Osteocyte (in vitro differentiated cells): ENCODE measurements around the gene TENT5C. TPM values are rescaled to one million over a fixed set of nuclear protein-coding genes. Genes with fewer than 3 reads are reported as not detected.
"Not testable (repeated sequence)": the region's sequence is repeated elsewhere in the genome, so short reads cannot be mapped to it uniquely, and the experiment has no call there.

Experiments used
- DNase-seq: peaks from one replicate; pipeline ENCODE4 v3.0.0; 2021; ENCODE audit warnings: mixed read lengths; ENCODE audit not compliant: unreplicated experiment; ENCODE audit errors: extremely low spot score
- H3K27ac Mint-ChIP-seq: one replicate; pipeline ENCODE4 v1.8.0; 2021; ENCODE audit warnings: mild to moderate bottlenecking, mixed read lengths; ENCODE audit not compliant: unreplicated experiment
- H3K27me3 Mint-ChIP-seq: one replicate; pipeline ENCODE4 v1.8.0; 2021; ENCODE audit warnings: mixed read lengths; ENCODE audit not compliant: unreplicated experiment
- H3K36me3 Mint-ChIP-seq: one replicate; pipeline ENCODE4 v1.8.0; 2021; ENCODE audit warnings: mixed read lengths; ENCODE audit not compliant: unreplicated experiment
- H3K4me1 Mint-ChIP-seq: one replicate; pipeline ENCODE4 v1.8.0; 2021; ENCODE audit warnings: mixed read lengths; ENCODE audit not compliant: unreplicated experiment
- H3K4me3 Mint-ChIP-seq: one replicate; pipeline ENCODE4 v1.8.0; 2021; ENCODE audit warnings: mild to moderate bottlenecking, moderate library complexity, mixed read lengths; ENCODE audit not compliant: unreplicated experiment
- H3K9me3 Mint-ChIP-seq: one replicate; pipeline ENCODE4 v1.8.0; 2021; ENCODE audit warnings: mixed read lengths; ENCODE audit not compliant: unreplicated experiment
- long read RNA-seq: library from polyadenylated mRNA; unstranded; transcript quantifications from one replicate; pipeline ENCODE4 v2.0.0, GENCODE V29; 2021
- total RNA-seq: library from RNA; stranded (reverse); gene quantifications from 2 replicates; pipeline ENCODE4 v1.2.1, GENCODE V29; 2021
- TF ChIP-seq, protein P1 (sequence below): fragments of 200-600 bp; sonication (generic); IDR thresholded peaks from 2 replicates; pipeline ENCODE4 v1.5.0; 2021; ENCODE audit warnings: antibody characterized with exemption, mild to moderate bottlenecking, moderate library complexity

Gene TENT5C
- 0.05 and 0.08 TPM in 2 replicates for total RNA-seq
- long read RNA-seq, partial matches to known transcripts: 0 of 1 reads
- long read RNA-seq, other reads (novel, unspliced or antisense): 1 of 1 reads

GRCh38 chr1:117605774-117606648 lies at the start of gene TENT5C:
TENT5C (plus strand) TSS chr1:117606048; CDS start chr1:117622869, 16,821 bp downstream.
- TF ChIP-seq, protein P1, sequence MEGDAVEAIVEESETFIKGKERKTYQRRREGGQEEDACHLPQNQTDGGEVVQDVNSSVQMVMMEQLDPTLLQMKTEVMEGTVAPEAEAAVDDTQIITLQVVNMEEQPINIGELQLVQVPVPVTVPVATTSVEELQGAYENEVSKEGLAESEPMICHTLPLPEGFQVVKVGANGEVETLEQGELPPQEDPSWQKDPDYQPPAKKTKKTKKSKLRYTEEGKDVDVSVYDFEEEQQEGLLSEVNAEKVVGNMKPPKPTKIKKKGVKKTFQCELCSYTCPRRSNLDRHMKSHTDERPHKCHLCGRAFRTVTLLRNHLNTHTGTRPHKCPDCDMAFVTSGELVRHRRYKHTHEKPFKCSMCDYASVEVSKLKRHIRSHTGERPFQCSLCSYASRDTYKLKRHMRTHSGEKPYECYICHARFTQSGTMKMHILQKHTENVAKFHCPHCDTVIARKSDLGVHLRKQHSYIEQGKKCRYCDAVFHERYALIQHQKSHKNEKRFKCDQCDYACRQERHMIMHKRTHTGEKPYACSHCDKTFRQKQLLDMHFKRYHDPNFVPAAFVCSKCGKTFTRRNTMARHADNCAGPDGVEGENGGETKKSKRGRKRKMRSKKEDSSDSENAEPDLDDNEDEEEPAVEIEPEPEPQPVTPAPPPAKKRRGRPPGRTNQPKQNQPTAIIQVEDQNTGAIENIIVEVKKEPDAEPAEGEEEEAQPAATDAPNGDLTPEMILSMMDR: no peak
- peak; percentile 98 for DNase-seq

DNA sequence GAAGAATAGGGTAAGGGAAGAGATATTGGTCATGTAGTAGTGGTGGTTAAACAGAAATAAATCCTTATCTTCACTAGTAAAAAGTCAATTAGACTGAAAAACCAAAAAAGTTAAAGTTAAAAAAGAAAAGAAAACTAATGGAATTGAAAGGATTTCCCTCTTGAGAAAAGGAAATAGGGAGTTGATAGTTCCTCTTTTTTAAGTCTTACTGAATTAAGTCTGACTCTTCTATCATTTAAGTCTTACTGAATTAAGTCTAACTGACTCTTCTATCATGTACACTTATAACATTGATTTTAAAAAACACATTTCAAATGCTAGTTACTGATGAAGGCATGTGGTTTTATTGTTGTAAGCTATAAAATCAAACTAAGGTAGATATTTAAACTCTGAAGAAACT lies 49.5 kb upstream of the TENT5C start:
- DNase-seq: no peak
- Mint-ChIP-seq H3K27me3 (peaks cover 31% of the 10 kb centered on the region), H3K36me3 (no peaks in the 10 kb centered on the region), H3K4me3 (no peak overlapping the region), H3K9me3 (peaks cover 5% of the 10 kb centered on the region), H3K4me1 (no peaks in the 10 kb centered on the region), H3K27ac (no peak overlapping the region)
- TF ChIP-seq, protein P1: no peak

More at GRCh38 chr1:117605774-117606648, at the start of gene TENT5C:
- Mint-ChIP-seq H3K27ac (peak within 1 kb of the TSS; percentile 67), H3K36me3 (no peaks in the 10 kb centered on the region), H3K9me3 (no peaks in the 10 kb centered on the region), H3K4me1 (peaks cover 11% of the 10 kb centered on the region), H3K27me3 (peaks cover 70% of the 10 kb centered on the region), H3K4me3 (peak within 1 kb of the TSS; percentile 90)

DNA sequence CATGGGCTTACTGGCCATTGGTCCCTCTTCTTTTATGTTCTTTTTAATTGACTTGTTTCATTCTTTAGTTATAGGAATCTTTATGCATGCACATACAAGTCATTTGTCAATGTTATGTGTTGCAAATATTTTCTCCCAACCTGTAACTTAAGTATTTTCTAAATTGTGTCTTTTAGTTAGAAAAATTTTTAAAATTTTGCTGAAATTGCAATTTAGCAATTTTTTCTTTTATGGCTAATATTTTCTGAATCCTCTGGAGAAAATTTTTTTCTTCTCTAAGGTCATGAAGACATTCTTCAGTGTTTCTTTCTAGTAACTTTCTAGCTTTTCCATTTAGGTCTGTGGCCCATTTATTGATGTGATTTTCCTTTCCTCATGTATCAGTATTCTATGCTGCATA lies 48.9 kb upstream of the TENT5C start:
- H3K4me1 Mint-ChIP-seq: no peaks in the 10 kb centered on the region
- no peak overlapping the region for H3K27ac Mint-ChIP-seq
- H3K9me3 Mint-ChIP-seq: peaks cover 5% of the 10 kb centered on the region
- no peak for DNase-seq
- peaks cover 31% of the 10 kb centered on the region for H3K27me3 Mint-ChIP-seq
- TF ChIP-seq, protein P1: no peak
- no peaks in the 10 kb centered on the region for H3K36me3 Mint-ChIP-seq
- H3K4me3 Mint-ChIP-seq: no peak overlapping the region

DNA sequence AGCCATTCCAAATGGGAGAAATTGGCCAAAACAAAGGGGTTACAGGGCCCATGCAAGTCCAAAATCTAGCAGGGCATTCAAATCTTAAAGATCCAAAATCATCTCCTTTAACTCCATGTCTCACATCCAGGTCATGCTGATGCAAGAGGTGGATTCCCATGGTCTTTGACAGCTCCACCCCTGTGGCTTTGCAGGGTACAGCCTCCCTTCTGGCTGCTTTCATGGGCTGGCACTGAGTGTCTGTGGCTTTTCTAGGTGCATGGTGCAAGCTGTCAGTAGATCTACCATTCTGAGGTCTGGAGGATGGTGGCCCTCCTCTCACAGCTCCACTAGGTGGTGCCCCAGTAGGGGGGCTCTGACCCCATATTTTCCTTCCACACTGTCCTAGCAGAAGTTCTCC lies 47.4 kb upstream of the TENT5C start:
- peak; percentile 57 for DNase-seq
- peaks cover 31% of the 10 kb centered on the region for H3K27me3 Mint-ChIP-seq
- not testable (repeated sequence) for H3K4me3 Mint-ChIP-seq, H3K27ac Mint-ChIP-seq, H3K4me1 Mint-ChIP-seq, H3K9me3 Mint-ChIP-seq, H3K36me3 Mint-ChIP-seq

GRCh38 chr1:117559139-117559538 lies 46.7 kb upstream of the TENT5C start:
- no peak overlapping the region for H3K27ac Mint-ChIP-seq
- TF ChIP-seq, protein P1: no peak
- no peaks in the 10 kb centered on the region for H3K36me3 Mint-ChIP-seq
- DNase-seq: no peak
- no peak overlapping the region for H3K4me3 Mint-ChIP-seq
- H3K27me3 Mint-ChIP-seq: peaks cover 31% of the 10 kb centered on the region
- H3K9me3 Mint-ChIP-seq: peaks cover 5% of the 10 kb centered on the region
- H3K4me1 Mint-ChIP-seq: no peaks in the 10 kb centered on the region
